HG03139 (cell line): ENCODE results near the gene FEM1C.

Experiments
- ATAC-seq: cut with Tn5 transposase; IDR thresholded peaks from one replicate; pipeline ENCODE4 v1.9.1; 2021; ENCODE audit not compliant: unreplicated experiment

Gene FEM1C

GRCh38 chr5:115544436-115545350 lies at the start of gene FEM1C:
Gene FEM1C (minus strand): TSS chr5:115544775. CDS start chr5:115543493, 1,282 bp downstream.
- peak; percentile 95 for ATAC-seq

- ATAC-seq: no peak
Observed at GRCh38 chr5:115589043-115589442, 44.5 kb upstream of the FEM1C start.

GRCh38 chr5:115588640-115589039 lies 44.1 kb upstream of the FEM1C start:
- no peak for ATAC-seq

- no peak for ATAC-seq
Observed at GRCh38 chr5:115586525-115587146, 42.1 kb upstream of the FEM1C start.

- no peak for ATAC-seq
Observed at GRCh38 chr5:115585265-115585664, 40.7 kb upstream of the FEM1C start.

- ATAC-seq: no peak
Observed at GRCh38 chr5:115584501-115584900, 39.9 kb upstream of the FEM1C start.

GRCh38 chr5:115583474-115583873 lies 38.9 kb upstream of the FEM1C start:
- ATAC-seq: no peak

GRCh38 chr5:115580941-115581340 lies 36.4 kb upstream of the FEM1C start:
- ATAC-seq: no peak

- ATAC-seq: peak; percentile 70
Observed at GRCh38 chr5:115579747-115580173, 35.2 kb upstream of the FEM1C start.

- no peak for ATAC-seq
Observed at GRCh38 chr5:115579216-115579615, 34.6 kb upstream of the FEM1C start.

GRCh38 chr5:115578657-115579056 lies 34.1 kb upstream of the FEM1C start:
- ATAC-seq: peak; percentile 44

GRCh38 chr5:115577741-115578140 lies 33.2 kb upstream of the FEM1C start:
- no peak for ATAC-seq

- ATAC-seq: no peak
Observed at GRCh38 chr5:115577329-115577728, 32.8 kb upstream of the FEM1C start.

GRCh38 chr5:115575167-115576070 lies 30.8 kb upstream of the FEM1C start:
- ATAC-seq: peak; percentile 37

- no peak for ATAC-seq
Observed at GRCh38 chr5:115573133-115573532, 28.6 kb upstream of the FEM1C start.

GRCh38 chr5:115571441-115571878 lies 26.9 kb upstream of the FEM1C start:
- ATAC-seq: no peak

GRCh38 chr5:115568668-115569067 lies 24.1 kb upstream of the FEM1C start:
- ATAC-seq: no peak

GRCh38 chr5:115565233-115565632 lies 20.7 kb upstream of the FEM1C start:
- ATAC-seq: no peak

- ATAC-seq: no peak
Observed at GRCh38 chr5:115561176-115561575, 16.6 kb upstream of the FEM1C start.

- ATAC-seq: no peak
Observed at GRCh38 chr5:115559524-115559923, 14.9 kb upstream of the FEM1C start.

GRCh38 chr5:115558388-115558956 lies 13.9 kb upstream of the FEM1C start:
- no peak for ATAC-seq
